HG02885 (cell line): ENCODE data around the gene CDY1B.
"Not testable (repeated sequence)": the region's sequence is repeated elsewhere in the genome, so short reads cannot be mapped to it uniquely, and the experiment has no call there.

Source experiments
- ATAC-seq: cut with Tn5 transposase; IDR thresholded peaks from one replicate; pipeline ENCODE4 v1.9.1; 2021; ENCODE audit warnings: mild to moderate bottlenecking; ENCODE audit not compliant: unreplicated experiment, poor library complexity

Gene CDY1B, protein sequence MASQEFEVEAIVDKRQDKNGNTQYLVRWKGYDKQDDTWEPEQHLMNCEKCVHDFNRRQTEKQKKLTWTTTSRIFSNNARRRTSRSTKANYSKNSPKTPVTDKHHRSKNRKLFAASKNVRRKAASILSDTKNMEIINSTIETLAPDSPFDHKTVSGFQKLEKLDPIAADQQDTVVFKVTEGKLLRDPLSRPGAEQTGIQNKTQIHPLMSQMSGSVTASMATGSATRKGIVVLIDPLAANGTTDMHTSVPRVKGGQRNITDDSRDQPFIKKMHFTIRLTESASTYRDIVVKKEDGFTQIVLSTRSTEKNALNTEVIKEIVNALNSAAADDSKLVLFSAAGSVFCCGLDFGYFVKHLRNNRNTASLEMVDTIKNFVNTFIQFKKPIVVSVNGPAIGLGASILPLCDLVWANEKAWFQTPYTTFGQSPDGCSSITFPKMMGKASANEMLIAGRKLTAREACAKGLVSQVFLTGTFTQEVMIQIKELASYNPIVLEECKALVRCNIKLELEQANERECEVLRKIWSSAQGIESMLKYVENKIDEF

DNA sequence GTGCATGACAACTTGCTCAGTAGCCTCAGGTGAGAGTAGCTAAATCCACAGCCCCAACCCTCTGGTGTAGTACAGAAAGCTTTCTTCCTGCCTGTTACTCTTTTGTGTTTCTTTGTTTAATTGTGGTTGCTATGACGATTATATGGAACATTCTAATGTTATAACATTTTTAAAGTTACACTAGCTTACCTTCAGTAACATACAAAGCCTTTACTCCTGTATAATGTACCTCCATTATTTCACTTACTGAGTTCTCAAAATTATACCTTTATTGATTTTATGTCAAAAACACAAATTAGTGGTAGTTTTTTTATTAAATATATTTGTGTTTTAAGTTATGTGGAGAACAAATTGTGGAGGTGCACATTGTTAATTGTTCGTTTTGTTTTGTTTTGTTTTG, at the start of gene CDY1B:
Gene CDY1B (minus strand): TSS at position 101 of the 400 bp plus-strand sequence. CDS start 331 bp downstream, outside the sequence.
- not testable (repeated sequence) for ATAC-seq

DNA sequence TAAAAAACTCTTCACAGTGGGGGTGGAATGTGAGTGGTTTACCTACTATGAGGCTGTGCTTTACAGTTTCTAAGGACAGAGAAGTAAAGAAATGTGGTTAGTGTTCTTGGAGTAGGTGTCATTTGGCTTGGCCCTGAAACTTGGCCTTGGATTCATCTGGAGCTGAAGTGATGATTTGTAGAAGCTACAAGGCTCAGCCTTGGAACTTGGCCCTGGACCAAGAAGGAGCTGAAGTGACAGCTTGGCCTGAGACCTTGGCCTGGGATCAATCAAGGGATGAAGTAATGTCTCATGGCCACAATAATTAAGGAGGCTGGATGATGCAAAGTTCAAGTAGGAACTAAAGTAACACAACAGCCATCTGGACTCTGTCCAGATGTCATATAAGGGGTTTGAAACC, 1.7 kb upstream of the CDY1B start:
- not testable (repeated sequence) for ATAC-seq

GRCh38 chrY:24043209-24043608, 4.6 kb downstream of the CDY1B start:
- not testable (repeated sequence) for ATAC-seq

DNA sequence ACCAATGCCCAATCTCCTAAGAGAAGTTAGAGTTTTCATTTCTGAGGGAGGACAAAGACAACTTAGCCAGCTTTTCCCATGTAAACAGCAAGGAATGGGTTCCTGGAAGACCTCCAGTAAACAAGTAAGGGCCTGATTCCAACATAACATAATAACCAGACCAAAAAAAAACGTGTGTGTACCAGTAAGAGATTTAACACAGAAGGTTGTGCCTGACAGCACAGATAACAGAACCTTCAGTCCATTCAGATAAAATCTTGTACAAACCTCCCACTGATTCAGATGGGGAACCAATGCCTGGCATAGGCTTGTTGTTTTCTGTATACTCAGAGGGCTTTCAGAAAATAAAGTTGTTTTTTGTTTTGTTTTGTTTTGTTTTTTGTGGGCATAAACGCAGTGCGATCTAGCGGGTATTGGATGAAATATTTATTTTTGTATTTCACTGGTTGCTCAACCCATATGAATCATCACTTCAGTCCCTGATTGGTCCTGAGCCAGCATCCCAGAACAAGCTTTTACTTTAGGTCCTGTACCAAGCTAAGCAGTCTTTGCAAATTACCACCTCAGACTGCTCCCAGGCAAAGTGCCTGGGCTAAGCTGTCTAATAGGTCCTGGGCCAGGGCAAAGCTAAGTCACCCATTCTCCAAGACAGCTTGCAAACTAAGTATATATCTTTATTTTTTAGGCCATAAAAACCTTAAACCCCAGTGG, 8.7 kb downstream of the CDY1B start:
- ATAC-seq: not testable (repeated sequence)

DNA sequence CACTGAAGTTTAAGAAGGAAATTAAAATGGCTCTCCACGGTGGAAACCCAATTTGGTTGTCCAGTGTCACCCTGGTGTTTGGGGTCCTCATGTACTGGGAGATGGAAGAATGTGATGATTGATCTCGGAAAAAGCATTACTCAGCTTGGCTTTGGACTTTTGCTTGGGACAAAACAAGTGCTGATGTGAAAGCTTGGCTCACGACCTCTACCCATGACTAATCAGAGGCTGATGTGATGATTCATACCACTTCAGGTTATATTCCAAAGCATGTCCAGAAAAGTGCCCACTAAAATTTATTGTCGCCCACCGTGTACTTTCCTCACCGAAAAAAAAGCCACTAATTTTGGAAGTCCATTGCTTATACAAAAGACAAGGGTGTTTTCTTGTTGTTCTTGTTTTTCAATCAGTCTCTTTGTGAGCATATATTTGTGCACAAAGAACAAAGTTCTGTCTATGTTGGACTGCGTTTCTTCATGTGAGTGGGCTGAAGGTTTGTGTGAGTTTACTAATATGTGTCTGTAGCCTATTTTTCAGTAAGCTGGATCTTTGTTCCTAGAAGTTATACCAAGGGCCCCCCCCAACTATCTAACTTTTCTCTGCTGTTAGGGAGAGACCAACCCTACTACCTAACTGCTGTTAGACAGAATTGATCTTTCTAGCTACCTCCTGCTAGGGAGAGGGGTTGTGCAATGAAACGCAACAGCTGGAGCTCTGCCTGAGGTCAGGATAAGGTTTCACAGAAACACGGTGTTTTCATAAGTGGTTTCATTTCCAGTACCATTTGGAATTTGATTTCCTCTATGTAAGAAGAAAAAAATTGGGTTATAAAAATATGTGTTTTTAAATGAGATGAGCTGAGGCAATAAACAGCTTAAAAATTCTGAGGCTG, 21.4 kb downstream of the CDY1B start:
- not testable (repeated sequence) for ATAC-seq
